SK-N-SH (cell line): ENCODE data around the gene CASP9.

ENCODE experiments used
- CTCF ChIP-seq: fragments of 200-600 bp; sonication (generic); IDR thresholded peaks from 2 replicates; pipeline ENCODE4 v1.6.1; 2017; ENCODE audit warnings: antibody characterized with exemption, mild to moderate bottlenecking, moderate library complexity
- EP300 ChIP-seq, 2 experiments: IDR thresholded peaks; 2 replicates each; pipeline versions ENCODE4 v1.4.0 to v1.6.1; 2012; ENCODE audit warnings: borderline replicate concordance in 1 of 2, low read depth in 1 of 2, low read length in 1 of 2
- EZH2phosphoT487 ChIP-seq: fragments of 200-600 bp; sonication (generic); IDR thresholded peaks from 2 replicates; pipeline ENCODE4 v1.6.1; 2017; ENCODE audit warnings: low read depth, mixed run types, mild to moderate bottlenecking, antibody characterized with exemption, moderate library complexity, borderline replicate concordance
- GABPA ChIP-seq: IDR thresholded peaks from 2 replicates; pipeline ENCODE4 v1.4.0; 2012; ENCODE audit warnings: low read depth, mild to moderate bottlenecking
- JUND ChIP-seq: IDR thresholded peaks from 2 replicates; pipeline ENCODE4 v1.4.0; 2012
- MAX ChIP-seq: IDR thresholded peaks from 2 replicates; pipeline ENCODE4 v1.4.0; 2012; ENCODE audit warnings: low read depth
- PBX3 ChIP-seq: IDR thresholded peaks from 2 replicates; pipeline ENCODE4; 2012
- POLR2AphosphoS5 ChIP-seq: IDR thresholded peaks from 2 replicates; pipeline ENCODE4 v1.6.1; 2012; ENCODE audit warnings: low read depth, low read length
- RAD21 ChIP-seq: IDR thresholded peaks from 2 replicates; pipeline ENCODE4 v1.6.1; 2012; ENCODE audit warnings: mild to moderate bottlenecking, low read length
- SIN3A ChIP-seq: IDR thresholded peaks from 2 replicates; pipeline ENCODE4 v1.6.1; 2012; ENCODE audit warnings: low read depth, mild to moderate bottlenecking, low read length, moderate library complexity, borderline replicate concordance
- TCF12 ChIP-seq: IDR thresholded peaks from 2 replicates; pipeline ENCODE4 v1.4.0; 2012
- USF1 ChIP-seq: IDR thresholded peaks from 2 replicates; pipeline ENCODE4 v1.4.0; 2012; ENCODE audit warnings: low read depth, borderline replicate concordance
- YY1 ChIP-seq: IDR thresholded peaks from 2 replicates; pipeline ENCODE4 v1.4.0; 2012; ENCODE audit warnings: low read depth, mild to moderate bottlenecking
- ZBTB33 ChIP-seq: IDR thresholded peaks from 2 replicates; pipeline ENCODE4 v1.4.0; 2012; ENCODE audit warnings: low read depth, borderline replicate concordance

GRCh38 chr1:15508700-15509487 is 15.1 kb downstream of the CASP9 start:
- no peak for TF ChIP-seq CTCF
- no peak for TF ChIP-seq USF1
- no peak for TF ChIP-seq YY1
- no peak for TF ChIP-seq SIN3A
- TF ChIP-seq RAD21 = no peak
- no peak for TF ChIP-seq POLR2AphosphoS5
- TF ChIP-seq ZBTB33 = no peak
- TF ChIP-seq JUND = no peak
- no peak for TF ChIP-seq EP300 (IDR thresholded peaks at IDR 0.05; ENCODE audit: borderline replicate concordance in 1 of 2, low read depth in 1 of 2, low read length in 1 of 2)
- TF ChIP-seq GABPA = no peak
- TF ChIP-seq MAX = no peak
- TF ChIP-seq PBX3 = no peak
- no peak for TF ChIP-seq EZH2phosphoT487
- no peak for TF ChIP-seq TCF12
